HTR-8/SVneo (cell line): ENCODE data around the gene RBM18.

ENCODE experiments used
- DNase-seq: peaks from one replicate; pipeline ENCODE4 v3.0.0; 2011; ENCODE audit warnings: low spot score, mixed read lengths; ENCODE audit not compliant: insufficient read length
- FAIRE-seq: peaks from 2 replicates; lab custom pipeline; 2011; peaks lifted over from hg19 to GRCh38; lab: Jason Lieb, UNC

The RBM18 gene

DNA sequence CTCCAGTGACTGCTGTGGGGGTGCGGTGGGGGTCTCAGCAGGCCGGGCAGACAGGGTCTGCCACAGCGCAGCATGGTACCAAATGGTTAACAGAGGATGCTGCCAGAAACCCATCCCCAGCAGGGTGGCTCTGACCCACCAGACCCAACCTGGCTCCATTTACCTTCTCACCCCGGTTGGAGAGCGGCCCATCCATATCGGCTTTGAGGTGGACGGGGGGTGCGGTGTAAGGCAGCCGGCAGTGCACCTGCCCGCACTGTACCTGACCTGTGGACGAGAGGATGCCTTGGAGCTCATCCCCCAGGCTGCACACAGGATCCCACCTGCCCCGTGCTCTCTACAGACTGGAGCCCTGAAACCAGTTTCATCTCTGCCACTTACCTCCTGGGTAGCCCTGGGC, 55.2 kb downstream of the RBM18 start:
- FAIRE-seq (no peak), DNase-seq (no peak)

DNA sequence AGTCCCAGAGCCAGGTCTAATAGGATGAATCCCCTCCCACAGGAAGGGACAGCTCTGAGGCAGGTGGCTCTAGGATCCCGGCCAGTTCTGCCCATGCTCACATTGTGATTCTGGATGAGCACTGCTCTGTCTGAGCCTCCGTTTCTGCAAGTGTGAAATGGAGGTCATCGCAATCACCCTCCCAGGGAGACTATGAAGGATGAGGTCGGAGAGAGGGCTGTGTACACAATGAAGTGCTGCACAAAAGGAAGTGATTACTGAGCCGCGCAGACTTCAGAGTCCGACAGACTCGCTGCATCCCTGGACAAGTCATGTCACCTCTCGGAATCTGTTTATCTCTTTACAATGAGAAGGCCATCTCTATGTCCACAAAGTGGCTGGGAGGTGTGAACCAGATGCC, 57.5 kb downstream of the RBM18 start:
- no peak for DNase-seq
- no peak for FAIRE-seq

DNA sequence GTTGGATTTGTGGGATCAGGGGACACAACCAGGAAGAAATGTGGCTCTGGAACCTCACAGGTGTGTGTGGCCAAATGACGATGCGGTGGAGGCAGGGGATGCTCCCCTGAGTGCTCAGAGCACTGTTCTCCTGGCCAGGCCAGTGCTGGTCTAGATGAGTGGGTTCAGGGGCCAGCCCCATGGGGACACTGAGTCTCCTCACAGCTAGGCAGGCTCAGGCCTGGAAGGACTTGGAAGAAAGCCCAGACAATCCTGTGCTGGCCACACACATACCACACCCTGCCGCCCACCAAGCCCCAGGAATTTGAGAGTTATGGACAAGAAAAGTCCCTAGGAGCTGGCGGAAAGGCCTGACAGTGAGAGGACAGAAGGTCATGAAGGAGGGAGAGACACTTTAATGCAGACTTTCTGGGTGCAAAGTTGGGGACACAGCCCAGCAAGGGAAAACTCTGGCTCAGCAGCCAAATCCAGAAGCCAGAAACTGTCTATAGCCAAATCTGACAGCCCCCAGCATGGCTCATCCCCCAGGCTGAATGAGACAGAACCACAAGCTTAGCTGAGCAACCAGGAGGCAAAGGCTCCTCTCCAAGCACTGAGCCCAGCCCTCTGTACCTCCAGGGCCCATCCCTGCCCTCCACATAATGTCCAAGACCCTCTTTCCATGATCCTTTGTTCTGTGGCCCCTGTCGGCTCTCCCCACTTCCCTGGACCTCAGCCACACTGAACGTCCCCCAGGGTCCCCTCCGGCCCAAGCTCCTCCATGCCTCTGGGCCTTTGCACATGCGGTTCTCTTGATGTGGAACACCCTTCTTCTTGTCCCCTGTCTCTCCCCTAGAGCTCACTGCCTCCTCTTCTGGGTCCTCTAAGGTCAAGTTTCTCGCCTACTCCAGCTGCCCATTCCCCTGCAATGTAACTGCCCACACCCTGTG, 58.3 kb downstream of the RBM18 start:
- DNase-seq: peak; percentile 69
- no peak for FAIRE-seq

DNA sequence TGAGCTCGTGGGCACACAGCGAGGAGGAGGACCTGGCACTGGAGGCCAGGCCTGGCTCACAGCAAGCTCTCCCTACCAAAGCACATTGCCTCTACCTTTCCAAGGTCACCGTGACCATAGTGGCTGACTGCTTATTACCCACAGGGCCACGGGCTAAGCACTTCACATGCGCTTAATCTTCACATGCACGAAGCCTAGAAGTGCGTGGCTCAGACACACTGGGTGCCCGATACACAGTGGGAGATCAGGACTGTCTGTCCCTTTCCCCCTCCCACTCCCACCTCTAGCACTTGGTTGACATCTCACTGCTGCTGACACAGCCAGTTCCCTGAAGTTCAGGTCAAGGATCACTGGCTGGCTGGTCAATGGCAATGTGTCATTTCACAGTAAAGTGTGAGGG, 59.5 kb downstream of the RBM18 start:
- DNase-seq (no peak), FAIRE-seq (no peak)

DNA sequence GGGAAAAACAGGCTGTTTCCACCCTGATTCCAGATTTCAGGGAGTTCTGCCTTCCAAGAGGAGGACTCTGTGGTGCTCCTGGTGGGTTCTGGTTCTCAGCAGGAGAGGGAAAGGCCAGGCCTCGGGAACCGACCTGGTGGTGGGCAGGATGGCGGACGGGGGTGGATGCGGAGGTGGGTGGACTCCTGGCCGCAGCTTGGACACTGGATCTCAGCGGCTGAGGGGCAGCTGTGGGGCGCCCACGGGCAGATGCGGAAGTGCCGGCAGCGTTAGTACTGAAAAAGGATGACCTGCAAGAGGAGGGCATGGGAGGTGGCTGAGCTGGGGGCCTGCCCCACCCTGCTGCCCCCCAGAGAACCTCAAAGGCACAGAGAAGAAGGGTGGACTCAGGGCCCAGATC, 60.1 kb downstream of the RBM18 start:
- no peak for FAIRE-seq
- no peak for DNase-seq

DNA sequence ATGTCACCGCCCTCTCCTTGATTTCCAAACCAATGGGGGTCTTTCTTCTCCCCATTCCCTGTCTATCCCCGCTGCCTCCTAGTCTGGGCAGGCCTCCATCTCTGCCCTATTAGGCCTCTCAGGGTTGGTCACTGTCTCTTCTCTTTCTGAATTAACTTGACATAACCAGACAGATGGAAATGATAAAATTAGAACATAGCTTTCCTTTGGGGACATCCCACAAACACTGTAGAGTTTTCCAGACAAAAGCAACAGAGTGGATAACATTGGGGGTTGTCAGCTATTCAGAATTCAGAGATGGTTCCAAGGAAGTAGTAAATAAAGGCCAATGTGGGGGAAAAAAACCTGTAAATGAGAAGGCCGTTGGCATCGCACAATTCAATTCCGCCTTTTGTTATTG, 60.6 kb downstream of the RBM18 start:
- FAIRE-seq: no peak
- no peak for DNase-seq

DNA sequence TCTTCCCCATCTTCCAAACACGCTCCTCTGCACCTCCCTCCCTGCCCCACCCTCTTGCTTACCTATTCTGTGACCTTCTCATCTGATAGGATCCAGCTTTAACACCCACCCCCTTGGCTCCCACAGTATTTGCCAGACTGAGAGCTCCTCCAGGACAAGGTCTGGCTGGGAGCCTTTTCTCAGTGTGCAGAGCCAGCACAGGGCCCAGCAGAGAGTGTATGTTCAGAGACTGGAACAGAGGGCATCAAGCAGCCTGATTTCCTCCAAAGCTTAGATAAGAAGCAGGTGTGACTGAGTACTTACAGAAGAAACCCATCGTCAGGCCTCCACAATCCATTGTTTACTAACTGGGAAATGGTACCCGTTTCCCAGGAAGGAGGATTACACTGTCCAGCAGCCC, 62.5 kb downstream of the RBM18 start:
- FAIRE-seq (no peak), DNase-seq (no peak)

DNA sequence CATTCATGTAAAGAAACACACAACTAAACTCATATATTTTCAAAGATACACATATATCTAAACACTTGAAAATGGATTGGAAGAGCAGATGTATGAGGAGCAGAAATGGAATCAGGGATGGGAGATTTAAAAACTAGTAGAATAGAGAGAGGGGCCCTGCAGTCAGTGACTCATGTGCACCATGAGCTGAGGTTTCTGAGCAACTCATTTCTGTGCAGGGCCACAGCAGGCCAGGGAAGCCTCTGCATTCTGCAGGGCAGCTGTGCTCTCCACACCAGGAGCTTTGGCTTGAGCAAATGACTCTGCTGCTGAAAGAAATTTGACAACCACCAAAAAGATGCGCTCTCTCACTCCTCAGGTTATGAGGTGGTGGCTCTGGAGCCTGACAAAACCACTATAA, 63.0 kb downstream of the RBM18 start:
- FAIRE-seq (no peak), DNase-seq (no peak)

DNA sequence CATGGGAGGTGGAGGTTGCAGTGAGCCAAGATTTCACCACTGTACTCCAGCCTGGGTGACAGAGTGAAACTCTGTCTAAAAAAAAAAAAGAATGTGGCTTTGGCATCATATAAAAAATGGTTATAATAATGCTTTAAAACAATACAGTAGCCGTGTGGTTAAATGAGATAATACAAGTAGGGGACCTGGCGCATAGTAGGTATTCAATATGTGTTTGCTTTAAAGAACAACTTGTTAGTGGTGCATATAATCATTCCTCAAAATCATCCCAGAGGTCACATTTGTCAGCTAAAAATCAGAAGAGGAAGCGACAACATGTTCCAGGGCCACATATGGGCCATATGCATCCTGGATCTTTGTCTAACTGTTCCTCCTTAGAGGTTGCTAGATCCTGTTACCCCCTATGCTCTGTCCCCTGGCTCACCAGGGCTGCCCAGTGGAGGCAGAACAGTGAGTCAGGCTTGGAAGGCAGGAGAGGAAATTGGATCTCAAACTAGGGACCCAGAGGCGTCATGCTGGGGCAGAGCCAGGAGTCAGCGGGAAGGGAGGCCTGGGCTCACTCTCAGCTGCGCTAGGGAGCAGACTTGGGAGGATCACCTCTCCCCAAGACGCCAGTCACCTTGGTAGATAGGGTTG, 63.6 kb downstream of the RBM18 start:
- DNase-seq (no peak), FAIRE-seq (no peak)

DNA sequence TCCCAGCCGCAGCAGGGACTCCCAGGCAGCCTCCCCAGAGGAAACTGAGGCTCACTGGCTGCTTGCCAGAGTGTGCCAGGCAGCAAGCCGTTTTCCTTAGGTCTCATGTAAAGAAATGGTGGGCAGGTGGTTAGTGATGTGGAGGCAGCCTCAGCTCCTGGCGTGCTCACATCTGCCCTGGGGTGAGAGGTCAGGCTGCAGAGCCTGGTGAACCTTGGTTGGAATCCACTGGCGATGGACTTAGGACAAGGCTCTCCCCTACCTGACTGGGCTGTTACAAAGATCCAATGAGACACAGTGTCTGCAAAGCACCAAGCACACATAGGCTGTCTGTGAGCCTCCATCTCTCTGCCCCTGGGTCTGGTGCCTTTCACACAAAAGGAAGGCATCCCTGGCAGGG, 66.8 kb downstream of the RBM18 start:
- FAIRE-seq (no peak), DNase-seq (no peak)

DNA sequence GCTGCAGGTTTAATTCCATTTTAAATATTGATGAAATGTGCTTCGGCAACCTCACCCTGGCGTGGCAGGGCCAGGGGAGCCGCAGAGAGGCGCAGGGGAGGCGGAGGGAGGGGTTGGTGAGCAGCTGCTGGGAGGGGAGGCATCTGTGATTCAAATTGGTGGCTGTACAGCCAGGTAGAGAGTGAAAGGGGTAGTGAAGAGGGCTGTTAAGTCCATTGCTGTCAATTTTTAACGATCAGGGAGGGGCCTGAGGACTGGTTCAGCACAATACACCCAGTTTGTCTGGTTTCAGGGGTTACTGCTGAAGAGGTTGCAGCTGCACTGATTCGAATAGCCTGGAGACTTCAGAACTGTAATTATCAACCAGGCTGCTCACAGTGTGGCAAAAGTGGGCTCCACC, 67.2 kb downstream of the RBM18 start:
- FAIRE-seq (no peak), DNase-seq (no peak)

DNA sequence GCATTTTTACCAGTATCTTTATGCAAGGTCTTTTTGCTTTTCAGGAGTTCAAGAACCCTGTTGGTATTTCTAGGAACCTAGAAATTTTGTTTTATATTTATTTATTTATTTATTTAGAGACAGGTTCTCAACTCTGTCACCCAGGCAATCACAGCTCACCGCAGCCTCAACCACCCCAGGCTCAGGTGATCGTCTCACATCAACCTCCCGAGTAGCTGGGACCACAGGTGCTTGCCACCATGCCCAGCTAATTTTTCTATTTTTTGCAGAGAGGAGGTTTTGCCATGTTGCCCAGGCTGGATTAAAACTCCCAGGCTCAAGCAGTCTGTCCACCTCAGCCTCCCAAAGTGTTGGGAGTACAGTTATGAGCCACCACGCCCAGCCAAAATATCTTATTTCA, 68.8 kb downstream of the RBM18 start:
- no peak for FAIRE-seq
- no peak for DNase-seq

DNA sequence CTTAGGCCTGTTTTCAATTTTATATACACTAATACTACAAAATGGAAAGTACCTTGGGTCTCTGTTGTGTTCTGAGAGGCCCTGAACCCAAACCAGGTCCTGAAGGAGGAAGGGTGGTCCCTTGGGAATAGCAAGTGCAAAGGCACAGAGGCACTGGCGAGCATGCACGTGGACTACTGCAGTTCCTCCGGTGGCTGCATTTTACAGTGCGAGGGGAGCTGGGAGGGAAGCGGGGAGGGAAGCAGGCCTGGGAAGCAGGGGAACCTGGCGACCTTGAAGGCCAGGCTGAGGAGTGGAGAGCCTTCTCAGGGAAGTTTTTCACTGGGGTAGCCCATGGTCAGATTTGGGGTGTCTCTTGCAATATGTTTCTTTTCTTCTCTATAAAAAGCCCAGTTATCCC, 71.0 kb downstream of the RBM18 start:
- DNase-seq (no peak), FAIRE-seq (no peak)

DNA sequence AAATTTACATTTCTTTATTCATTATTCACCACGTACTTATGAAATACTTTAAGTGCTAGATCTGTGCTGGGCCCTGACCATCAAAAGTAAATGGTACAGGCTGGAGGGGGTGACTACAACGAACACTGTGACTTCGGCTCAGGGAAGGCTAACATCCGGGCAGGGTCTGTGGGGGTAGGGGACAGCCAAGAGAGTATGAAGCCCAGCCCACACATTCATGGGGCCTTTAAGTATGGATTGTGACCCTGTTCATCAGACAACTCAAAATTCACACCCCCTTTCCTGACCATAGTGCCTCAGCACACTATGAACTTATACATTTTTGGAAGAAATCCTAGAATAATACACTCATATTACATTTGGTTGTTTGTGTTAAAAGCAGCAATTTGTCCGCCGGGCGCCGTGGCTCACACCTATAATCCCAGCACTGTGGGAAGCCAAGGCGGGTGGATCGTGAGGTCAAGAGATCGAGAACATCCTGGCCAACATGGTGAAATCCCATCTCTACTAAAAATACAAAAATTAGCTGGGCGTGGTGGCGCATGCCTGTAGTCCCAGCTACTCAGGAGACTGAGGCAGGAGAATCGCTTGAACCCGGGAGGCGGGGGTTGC, 71.6 kb downstream of the RBM18 start:
- DNase-seq (no peak), FAIRE-seq (no peak)

DNA sequence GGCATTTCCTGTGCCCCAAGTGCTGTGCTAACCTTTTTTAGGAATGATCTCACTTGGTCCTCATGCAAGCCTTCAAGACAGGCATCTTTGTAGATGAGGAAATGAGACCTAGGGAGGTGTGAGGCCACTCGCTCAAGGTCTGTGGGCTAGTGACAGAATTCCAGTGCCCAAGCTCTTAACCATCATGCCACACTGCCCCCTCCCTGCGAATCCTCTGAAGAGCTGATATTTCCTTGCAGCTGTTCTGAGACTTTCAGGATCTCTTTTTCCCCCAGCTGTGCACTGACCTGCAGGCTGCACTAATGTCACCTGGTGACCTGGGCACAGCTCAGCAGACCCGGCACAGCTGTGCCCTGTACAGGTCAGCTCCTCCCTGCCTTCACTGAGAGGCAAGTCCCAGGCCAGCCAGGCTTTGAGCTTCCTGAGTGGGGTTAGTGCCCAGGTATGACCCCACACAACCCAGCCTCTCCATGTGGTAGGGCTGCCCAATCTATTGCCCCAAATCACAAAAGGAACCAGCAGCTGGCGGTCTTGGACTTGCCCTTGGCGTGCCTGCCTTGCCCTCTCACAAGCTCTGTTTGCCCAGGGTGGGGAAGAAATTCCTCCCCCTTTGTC, 72.3 kb downstream of the RBM18 start:
- no peak for DNase-seq
- FAIRE-seq: no peak

DNA sequence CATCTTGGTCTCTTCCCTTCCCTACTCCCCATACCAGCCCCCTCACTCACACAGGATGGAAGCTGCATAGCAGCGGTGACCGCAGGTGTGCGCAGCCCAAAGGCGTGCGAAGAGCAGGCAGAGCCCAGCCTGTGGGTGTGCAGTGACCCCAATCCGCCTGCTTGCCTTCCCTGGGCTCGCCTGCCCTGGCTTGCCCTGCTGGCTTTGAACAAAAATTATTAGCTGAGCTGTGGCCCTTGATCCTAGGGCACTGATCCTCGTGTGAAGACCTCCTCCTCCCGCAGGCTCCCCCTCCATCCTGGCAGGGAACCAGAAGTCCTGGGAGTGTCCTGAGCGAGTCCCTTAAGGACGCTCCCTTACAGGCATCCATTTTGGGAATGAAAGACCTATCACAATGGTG, 73.1 kb downstream of the RBM18 start:
- DNase-seq: no peak
- no peak for FAIRE-seq

DNA sequence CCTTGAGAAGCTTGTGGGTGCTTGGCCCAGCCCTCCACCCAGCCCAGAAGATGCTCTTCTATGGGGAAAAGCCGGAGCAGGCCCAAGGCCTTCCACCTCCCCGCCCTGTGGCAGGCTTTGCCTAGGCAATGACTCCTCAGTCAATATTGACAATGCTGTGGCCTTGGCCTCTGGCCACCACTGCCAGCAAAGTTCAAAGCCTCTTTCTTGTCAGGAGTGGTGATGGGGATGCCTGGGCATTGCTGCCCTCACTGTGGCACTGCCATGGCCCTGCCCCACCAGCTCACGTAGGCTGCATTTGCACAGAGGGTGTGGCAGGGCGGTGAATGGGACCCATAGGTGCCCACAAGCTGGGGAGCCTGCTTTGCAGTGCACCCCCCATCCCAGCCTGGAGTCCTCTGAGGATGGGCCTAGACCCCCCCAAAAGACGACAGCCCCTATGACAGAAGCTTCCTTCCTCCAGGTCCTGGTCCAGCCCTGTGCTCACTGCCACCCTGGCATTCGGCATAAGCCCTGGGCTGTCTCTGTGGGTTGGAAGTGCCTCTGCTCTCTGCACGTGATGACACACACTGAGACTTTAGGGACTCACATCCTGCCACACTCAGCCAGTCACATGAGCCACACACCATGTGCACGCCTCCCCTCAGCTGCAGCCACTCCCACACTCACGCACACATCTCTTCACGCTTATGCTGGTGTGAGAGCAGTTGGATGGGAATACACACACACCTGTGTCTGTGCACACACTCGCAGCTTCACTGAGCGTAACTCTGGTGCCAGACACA, 73.9 kb downstream of the RBM18 start:
- no peak for DNase-seq
- FAIRE-seq: no peak

DNA sequence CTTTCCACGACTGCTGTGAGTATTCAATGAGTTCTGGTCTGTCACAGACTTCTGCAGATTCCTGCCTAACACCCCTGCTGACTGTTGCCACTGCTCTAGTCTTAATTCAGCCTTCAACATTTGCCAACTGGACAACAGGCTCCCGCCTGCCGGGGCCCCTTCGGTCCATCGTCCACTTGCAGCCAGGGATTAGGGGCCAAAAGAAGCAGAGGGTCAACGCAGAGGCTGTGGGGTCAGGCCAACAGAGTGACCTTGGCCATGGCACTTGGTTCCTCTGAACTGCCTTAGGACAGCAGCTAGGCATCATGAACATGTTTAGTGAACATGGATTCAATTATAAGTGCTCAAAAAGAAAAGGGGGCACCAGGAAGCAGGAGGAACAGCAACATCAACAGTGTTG, 76.3 kb downstream of the RBM18 start:
- DNase-seq (no peak), FAIRE-seq (no peak)
